Trophoblast cell (in vitro differentiated cells and primary cell): ENCODE results near the gene ZSCAN18.

Source experiments
- DNase-seq, 2 donors: peaks; one replicate each; pipeline ENCODE4 v3.0.0-alpha.2; 2016
- H2AFZ ChIP-seq: 2 replicates; pipeline ENCODE4 v1.6.1; 2013; ENCODE audit warnings: low read length, moderate library complexity, mild to moderate bottlenecking; ENCODE audit not compliant: insufficient read depth, poor library complexity
- H2AK5ac ChIP-seq: 2 replicates; pipeline ENCODE4 v1.6.1; 2013; ENCODE audit warnings: mild to moderate bottlenecking, low read length
- H2BK120ac ChIP-seq: 2 replicates; pipeline ENCODE4 v1.6.1; 2013; ENCODE audit warnings: low read length, mild to moderate bottlenecking, moderate library complexity; ENCODE audit not compliant: insufficient read depth, poor library complexity
- H2BK12ac ChIP-seq: 2 replicates; pipeline ENCODE4 v1.6.1; 2013; ENCODE audit warnings: mild to moderate bottlenecking, low read length, moderate library complexity
- H2BK5ac ChIP-seq: 2 replicates; pipeline ENCODE4 v1.6.1; 2013; ENCODE audit warnings: low read length, low read depth, moderate library complexity, mild to moderate bottlenecking; ENCODE audit not compliant: poor library complexity
- H3K14ac ChIP-seq: 2 replicates; pipeline ENCODE4 v1.6.1; 2013; ENCODE audit warnings: mild to moderate bottlenecking, low read length
- H3K18ac ChIP-seq: 2 replicates; pipeline ENCODE4 v1.6.1; 2013; ENCODE audit warnings: mild to moderate bottlenecking, low read length
- H3K23ac ChIP-seq: 2 replicates; pipeline ENCODE4 v1.6.1; 2013; ENCODE audit warnings: low read length
- H3K27ac ChIP-seq: 2 replicates; pipeline ENCODE4 v1.5.1; 2013; ENCODE audit warnings: low read depth, mild to moderate bottlenecking, inconsistent platforms, low read length, moderate library complexity
- H3K27me3 ChIP-seq: 2 replicates; pipeline ENCODE4 v1.6.1; 2013; ENCODE audit warnings: inconsistent platforms, mild to moderate bottlenecking, low read length, moderate library complexity; ENCODE audit not compliant: insufficient read depth
- H3K36me3 ChIP-seq, 2 experiments: 1 replicate in 1 of 2; 2 replicates in 1 of 2; pipeline ENCODE4 v1.6.1; 2013; ENCODE audit warnings: low read length in 2 of 2, mild to moderate bottlenecking in 2 of 2, moderate library complexity in 1 of 2; ENCODE audit not compliant: insufficient read depth in 2 of 2, control insufficient read depth in 1 of 2
- H3K4ac ChIP-seq: 2 replicates; pipeline ENCODE4 v1.6.1; 2013; ENCODE audit warnings: low read depth, mild to moderate bottlenecking, low read length, moderate library complexity
- H3K4me1 ChIP-seq, 2 experiments: 1 replicate in 1 of 2; 2 replicates in 1 of 2; pipeline ENCODE4 v1.6.1; 2013; ENCODE audit warnings: low read length in 2 of 2, mild to moderate bottlenecking in 2 of 2, moderate library complexity in 1 of 2; ENCODE audit not compliant: insufficient read depth in 2 of 2, control insufficient read depth in 1 of 2
- H3K4me2 ChIP-seq: 2 replicates; pipeline ENCODE4 v1.6.1; 2013; ENCODE audit warnings: inconsistent platforms, mild to moderate bottlenecking, low read length, moderate library complexity
- H3K4me3 ChIP-seq: 2 replicates; pipeline ENCODE4 v1.5.1; 2013; ENCODE audit warnings: mild to moderate bottlenecking, low read depth, low read length, inconsistent platforms
- H3K79me1 ChIP-seq: one replicate; pipeline ENCODE4 v1.6.1; 2013; ENCODE audit warnings: low read length
- H3K79me2 ChIP-seq: 2 replicates; pipeline ENCODE4 v1.6.1; 2013; ENCODE audit warnings: low read length, mild to moderate bottlenecking; ENCODE audit not compliant: control insufficient read depth, insufficient read depth, poor library complexity
- H3K9ac ChIP-seq: 2 replicates; pipeline ENCODE4 v1.6.1; 2013; ENCODE audit warnings: mild to moderate bottlenecking, low read length
- H3K9me3 ChIP-seq: 2 replicates; pipeline ENCODE4 v1.6.1; 2013; ENCODE audit warnings: low read depth, mild to moderate bottlenecking, control low read depth, inconsistent platforms, low read length; ENCODE audit not compliant: insufficient read depth
- H4K12ac ChIP-seq: 2 replicates; pipeline ENCODE4 v1.6.1; 2013; ENCODE audit warnings: low read depth, mild to moderate bottlenecking, low read length, moderate library complexity
- H4K8ac ChIP-seq: 2 replicates; pipeline ENCODE4 v1.6.1; 2013; ENCODE audit warnings: low read depth, mild to moderate bottlenecking, low read length, moderate library complexity
- H4K91ac ChIP-seq: one replicate; pipeline ENCODE4 v1.6.1; 2013; ENCODE audit warnings: low read depth, mild to moderate bottlenecking, low read length, moderate library complexity
- WGBS: extraction: QIAGEN DNeasy Blood & Tissue Kit; methylation state at CpG from one replicate; pipeline ENCODE4 v1.1.7; 2013; ENCODE audit warnings: missing lambda C conversion rate; ENCODE audit not compliant: insufficient read length, insufficient coverage; ENCODE audit errors: extremely low coverage; 5-methylcytosine and 5-hydroxymethylcytosine counted together

The ZSCAN18 gene

DNA sequence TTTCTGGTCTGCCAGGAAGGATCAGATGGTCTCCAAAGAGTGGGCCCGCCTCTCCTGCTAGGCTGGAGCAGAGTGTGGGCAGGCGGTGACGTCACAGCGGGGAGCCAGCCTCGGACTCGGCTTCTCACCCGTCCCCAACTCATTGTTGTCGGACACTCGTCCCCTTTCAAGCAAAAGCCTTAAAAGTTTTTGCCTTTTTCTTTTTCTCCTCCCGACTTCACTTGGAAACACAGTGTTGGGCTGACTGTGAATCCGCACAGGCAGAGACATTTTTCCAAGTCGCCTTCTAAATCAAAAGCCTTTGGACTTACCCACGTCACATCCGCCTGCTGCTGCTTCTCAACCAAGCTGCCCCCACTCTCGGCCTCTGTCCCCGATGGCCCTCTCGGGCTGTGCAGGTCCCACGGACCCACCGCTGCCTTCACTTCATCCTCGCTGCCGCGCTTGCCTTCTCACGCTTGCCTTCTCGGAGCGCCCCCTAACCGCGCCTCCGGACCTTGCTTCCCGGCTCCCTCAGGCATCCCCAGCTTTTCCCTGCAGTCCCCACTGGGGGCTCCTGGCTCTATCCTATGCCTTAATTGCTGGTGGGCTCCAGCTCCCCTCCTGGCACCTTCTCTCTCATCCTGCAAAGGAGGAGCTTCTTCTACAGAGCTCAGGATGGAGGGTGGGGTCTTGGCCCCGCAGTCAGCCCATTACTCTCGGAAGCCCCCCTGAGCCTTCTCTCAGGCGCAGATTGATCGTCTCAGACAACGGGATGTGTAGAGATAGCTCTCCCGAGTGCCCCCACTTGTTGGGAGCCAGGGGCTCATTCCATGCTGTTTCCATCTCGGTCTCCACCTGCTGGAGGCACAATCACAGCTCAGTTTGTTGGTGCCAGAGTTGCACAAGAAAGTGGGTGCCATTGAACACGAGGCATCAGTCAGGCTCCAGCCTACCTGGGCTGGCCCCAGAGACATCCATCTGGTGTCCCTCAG lies 42.8 kb downstream of the ZSCAN18 start:
- Histone ChIP-seq H3K4me3 (no peak overlapping the region), H3K27ac (no peak overlapping the region)
- WGBS, result no CpG with 5 or more reads among the region's 37 CpGs

DNA sequence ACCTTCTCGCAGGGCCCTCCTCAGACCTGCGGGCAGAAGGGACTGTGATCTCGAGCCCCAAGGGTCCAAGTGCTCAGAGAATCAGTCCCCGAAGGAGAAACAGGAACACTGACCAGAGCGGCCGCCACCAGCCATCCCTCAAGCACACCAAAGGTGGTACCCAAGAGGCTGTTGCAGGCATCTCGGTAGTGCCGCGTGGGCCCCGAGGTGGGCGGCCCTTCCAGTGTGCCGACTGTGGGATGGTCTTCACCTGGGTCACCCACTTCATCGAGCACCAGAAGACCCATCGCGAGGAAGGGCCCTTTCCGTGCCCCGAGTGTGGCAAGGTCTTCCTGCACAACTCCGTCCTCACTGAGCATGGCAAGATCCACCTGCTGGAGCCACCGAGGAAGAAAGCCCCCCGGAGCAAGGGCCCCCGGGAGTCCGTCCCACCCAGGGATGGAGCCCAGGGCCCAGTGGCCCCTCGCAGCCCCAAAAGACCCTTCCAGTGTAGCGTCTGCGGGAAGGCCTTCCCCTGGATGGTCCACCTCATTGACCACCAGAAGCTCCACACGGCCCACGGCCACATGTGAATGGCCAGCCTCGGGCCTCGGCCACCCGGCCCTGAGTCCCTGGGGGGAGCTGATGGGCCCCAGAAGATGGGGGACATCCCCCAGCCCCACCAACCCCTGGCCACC lies 44.4 kb downstream of the ZSCAN18 start:
- no peak overlapping the region for H2BK120ac ChIP-seq
- H2AFZ ChIP-seq, result no peak overlapping the region
- no peak overlapping the region for H3K23ac ChIP-seq
- no peak overlapping the region for H3K18ac ChIP-seq
- no peak overlapping the region for H2BK12ac ChIP-seq
- no peak overlapping the region for H4K8ac ChIP-seq
- H3K9me3 ChIP-seq, result peaks cover 54% of the 10 kb centered on the region
- no peaks in the 10 kb centered on the region for H3K27me3 ChIP-seq
- H3K14ac ChIP-seq, result no peak overlapping the region
- no peak overlapping the region for H3K4me2 ChIP-seq
- H3K9ac ChIP-seq, result no peak overlapping the region
- no peaks in the 10 kb centered on the region for H3K79me2 ChIP-seq
- no peak overlapping the region for H3K4me3 ChIP-seq
- H3K27ac ChIP-seq, result no peak overlapping the region
- no peak overlapping the region for H4K12ac ChIP-seq
- no peaks in the 10 kb centered on the region for H3K79me1 ChIP-seq
- H3K36me3 ChIP-seq, result no peaks in the 10 kb centered on the region
- no CpG with 5 or more reads among the region's 30 CpGs for WGBS
- no peak for DNase-seq
- no peak overlapping the region for H2AK5ac ChIP-seq
- no peak overlapping the region for H2BK5ac ChIP-seq
- H3K4ac ChIP-seq, result no peak overlapping the region
- peaks cover 0 to under 1% of the 10 kb centered on the region in 2 experiments for H3K4me1 ChIP-seq
- H4K91ac ChIP-seq, result no peak overlapping the region

More for the DNA sequence above, 42.8 kb downstream of the ZSCAN18 start:
- Histone ChIP-seq H3K79me1 (peaks cover 7% of the 10 kb centered on the region), H4K8ac (no peak overlapping the region), H3K14ac (no peak overlapping the region), H3K18ac (no peak overlapping the region), H3K23ac (no peak overlapping the region), H4K91ac (no peak overlapping the region), H3K9me3 (peaks cover 56% of the 10 kb centered on the region), H4K12ac (no peak overlapping the region), H2BK120ac (no peak overlapping the region), H3K9ac (no peak overlapping the region), H3K4me2 (peak overlapping the region; percentile 43), H3K36me3 (peaks cover 0 to 6% of the 10 kb centered on the region in 2 experiments), H2BK12ac (no peak overlapping the region), H2AFZ (no peak overlapping the region), H3K4me1 (peaks cover 3 to 11% of the 10 kb centered on the region in 2 experiments), H3K4ac (no peak overlapping the region), H3K27me3 (no peaks in the 10 kb centered on the region), H2AK5ac (no peak overlapping the region), H3K79me2 (no peaks in the 10 kb centered on the region), H2BK5ac (no peak overlapping the region)
- DNase-seq, result no peak

GRCh38 chr19:58052256-58052655 lies 45.8 kb downstream of the ZSCAN18 start:
- Histone ChIP-seq H3K4me2 (no peak overlapping the region), H3K79me2 (no peaks in the 10 kb centered on the region), H2AK5ac (no peak overlapping the region), H4K91ac (no peak overlapping the region), H4K12ac (no peak overlapping the region), H2AFZ (no peak overlapping the region), H2BK12ac (no peak overlapping the region), H3K36me3 (no peaks in the 10 kb centered on the region), H3K4ac (no peak overlapping the region), H3K9ac (no peak overlapping the region), H3K4me3 (no peak overlapping the region), H2BK5ac (no peak overlapping the region), H3K79me1 (no peaks in the 10 kb centered on the region), H2BK120ac (no peak overlapping the region), H3K18ac (no peak overlapping the region), H3K4me1 (no peaks in the 10 kb centered on the region), H3K9me3 (peaks cover 61% of the 10 kb centered on the region), H3K14ac (no peak overlapping the region), H3K23ac (no peak overlapping the region), H3K27me3 (no peaks in the 10 kb centered on the region), H4K8ac (no peak overlapping the region), H3K27ac (no peak overlapping the region)
- DNase-seq, result no peak
- no CpG with 5 or more reads among the region's 16 CpGs for WGBS

- no CpG with 5 or more reads among the region's 12 CpGs for WGBS
- no peak overlapping the region for H2BK12ac ChIP-seq
- DNase-seq, result no peak
- H3K23ac ChIP-seq, result no peak overlapping the region
- H3K4me2 ChIP-seq, result no peak overlapping the region
- no peaks in the 10 kb centered on the region for H3K79me1 ChIP-seq
- H3K14ac ChIP-seq, result no peak overlapping the region
- no peak overlapping the region for H2AFZ ChIP-seq
- H2BK5ac ChIP-seq, result no peak overlapping the region
- no peaks in the 10 kb centered on the region for H3K36me3 ChIP-seq
- H3K9ac ChIP-seq, result no peak overlapping the region
- H3K9me3 ChIP-seq, result peaks cover 68% of the 10 kb centered on the region
- H3K4ac ChIP-seq, result no peak overlapping the region
- H2BK120ac ChIP-seq, result no peak overlapping the region
- H3K27me3 ChIP-seq, result peaks cover 3% of the 10 kb centered on the region
- no peak overlapping the region for H4K91ac ChIP-seq
- no peaks in the 10 kb centered on the region for H3K79me2 ChIP-seq
- no peak overlapping the region for H3K18ac ChIP-seq
- H2AK5ac ChIP-seq, result no peak overlapping the region
- no peak overlapping the region for H4K12ac ChIP-seq
- no peak overlapping the region for H3K27ac ChIP-seq
- H3K4me3 ChIP-seq, result no peak overlapping the region
- no peak overlapping the region for H4K8ac ChIP-seq
- no peaks in the 10 kb centered on the region for H3K4me1 ChIP-seq
Observed at GRCh38 chr19:58047672-58048071, 50.4 kb downstream of the ZSCAN18 start.
